ENCODE results near the gene BLOC1S5. TPM values are rescaled to one million over a fixed set of nuclear protein-coding genes. Genes with fewer than 3 reads are reported as not detected.

Gene BLOC1S5
- polyA plus RNA-seq, 4 donors = 29.7 to 38.9 (median 38.1) TPM

DNA sequence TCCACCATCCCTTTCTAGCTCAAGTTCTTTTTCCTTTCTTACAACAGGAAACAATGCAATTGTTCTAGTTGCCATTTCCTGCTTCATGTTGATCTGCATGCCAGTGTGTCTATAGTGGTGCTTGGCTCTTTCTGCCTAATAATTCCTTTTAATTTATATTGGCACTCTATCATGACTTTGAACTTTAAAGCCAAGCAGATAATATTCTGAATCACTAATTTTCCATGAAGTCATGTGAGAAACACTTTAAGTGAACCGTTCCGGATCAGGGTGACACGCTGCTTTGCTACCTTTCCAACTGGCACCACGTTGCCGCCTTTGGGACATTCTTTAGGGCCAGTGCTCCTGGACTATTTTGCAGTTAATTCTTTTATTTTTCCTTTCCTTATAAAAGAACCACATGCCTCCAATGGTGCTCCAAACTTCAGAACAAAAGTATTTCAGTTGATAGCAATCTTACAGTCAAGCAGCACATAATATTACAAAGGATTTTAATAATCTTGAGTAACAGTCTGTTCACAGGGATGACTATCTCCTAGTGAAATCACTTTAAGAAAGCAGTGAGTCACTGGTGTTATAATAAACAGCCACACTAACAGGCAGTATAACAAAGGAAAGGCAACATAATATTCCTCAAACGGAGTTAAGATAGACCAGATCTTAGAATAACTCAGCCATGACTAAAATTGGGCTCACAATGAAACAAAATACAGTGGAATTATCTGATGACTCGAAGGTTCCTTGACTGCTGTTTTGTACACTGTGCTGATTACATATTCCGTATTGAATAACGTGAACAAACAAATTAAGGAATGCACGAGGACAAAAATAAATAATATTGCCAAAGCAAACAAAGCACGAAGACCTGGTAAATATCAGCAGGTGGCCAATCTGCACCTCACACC lies 19.0 kb upstream of the BLOC1S5 start:
- DNase-seq (ENCODE audit: low read depth in 4 of 4, low spot score in 3 of 4) = no peak

DNA sequence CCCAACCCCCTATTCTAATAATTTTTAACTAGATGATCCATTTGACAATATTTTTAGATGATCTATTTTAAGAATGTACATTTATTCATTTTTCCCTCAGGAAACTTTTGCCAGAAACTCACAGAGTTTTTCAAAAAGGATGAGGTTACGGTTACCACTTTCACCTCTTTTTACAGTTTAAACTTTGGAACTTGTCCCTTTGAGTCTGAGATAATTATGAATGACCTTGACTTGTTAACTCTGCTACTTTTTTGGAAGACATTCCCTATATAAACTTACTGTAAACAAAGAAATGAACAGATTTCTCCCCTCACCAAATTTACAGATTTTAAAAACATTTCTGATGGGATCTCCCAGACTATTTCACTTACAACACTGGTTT lies 18.4 kb upstream of the BLOC1S5 start:
- DNase-seq (ENCODE audit: low read depth in 4 of 4, low spot score in 3 of 4) = no peak

DNA sequence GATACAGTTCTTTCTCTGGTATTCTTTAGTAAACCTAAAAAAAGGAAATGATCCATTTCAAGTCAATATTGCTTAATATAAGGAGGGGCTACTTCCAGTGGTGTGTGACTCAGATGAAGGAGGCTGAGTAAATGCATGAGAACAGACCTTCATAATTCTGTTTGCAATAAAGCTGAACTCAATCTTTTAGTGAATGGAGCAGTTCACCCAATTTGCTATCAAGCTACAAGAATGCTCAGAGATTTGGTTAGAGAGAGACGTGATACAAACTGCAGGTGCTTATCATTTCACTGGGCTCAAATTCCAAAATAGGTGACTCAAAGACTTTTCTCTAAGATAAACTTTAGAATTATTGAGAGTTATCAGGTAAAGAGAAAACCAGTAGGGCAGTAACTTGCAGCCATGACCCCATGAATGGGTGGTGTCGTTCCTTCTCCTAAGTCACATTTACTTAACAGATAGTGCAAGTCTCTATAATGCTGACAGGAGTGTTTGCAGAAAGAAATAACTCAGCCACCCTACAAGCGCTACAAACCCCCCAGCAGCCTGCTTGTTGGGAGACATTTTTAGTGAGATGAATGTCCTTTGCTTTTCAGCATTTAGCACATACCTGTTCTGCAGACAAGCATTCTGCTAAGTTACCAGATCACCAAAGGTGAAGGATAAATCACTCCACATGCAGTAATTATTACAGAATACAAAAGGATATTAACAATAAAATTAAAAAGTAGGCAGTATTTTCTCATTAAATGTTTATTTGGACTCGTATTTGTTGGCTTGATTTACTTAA lies 16.4 kb upstream of the BLOC1S5 start:
- no peak for DNase-seq (ENCODE audit: low read depth in 4 of 4, low spot score in 3 of 4)

DNA sequence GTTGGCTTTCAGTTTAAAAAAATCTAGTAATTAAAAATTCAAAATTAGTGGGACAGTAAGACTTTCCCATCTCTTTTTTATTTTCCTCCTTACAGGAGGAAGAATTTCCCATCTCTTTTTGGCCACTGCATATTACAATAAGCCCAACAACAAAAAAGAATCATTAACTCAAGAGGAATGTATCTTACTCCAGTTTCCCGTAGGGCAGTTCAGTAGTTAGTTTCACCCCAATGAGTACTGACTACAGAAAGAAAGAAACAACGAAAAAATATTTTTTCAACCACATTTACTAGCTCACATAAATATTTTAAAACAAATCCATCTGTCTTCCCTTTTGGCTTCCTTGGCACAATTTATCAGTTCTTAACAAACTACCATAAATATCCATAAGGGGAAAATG lies 14.9 kb upstream of the BLOC1S5 start:
- DNase-seq (ENCODE audit: low read depth in 4 of 4, low spot score in 3 of 4) = no peak

DNA sequence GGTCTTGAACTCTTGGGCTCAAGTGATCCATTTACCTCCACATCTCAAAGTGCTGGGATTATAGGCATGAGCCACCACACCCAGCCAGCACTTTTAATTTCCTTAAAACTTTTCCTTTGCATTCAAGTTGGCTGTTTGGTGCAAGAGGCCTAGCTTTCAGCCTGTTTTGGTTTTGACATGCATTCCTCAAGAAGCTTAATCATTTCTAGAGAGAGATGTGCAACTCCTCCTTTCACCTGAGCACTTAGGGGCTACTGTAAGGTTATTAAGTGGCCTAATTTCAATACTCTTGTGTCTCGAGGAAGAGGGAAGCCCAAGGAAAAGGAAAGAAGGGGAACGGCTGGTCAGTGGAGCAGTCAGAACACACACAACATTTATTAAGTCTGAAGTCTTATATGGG lies 13.8 kb upstream of the BLOC1S5 start:
- DNase-seq (ENCODE audit: low read depth in 4 of 4, low spot score in 3 of 4) = no peak

DNA sequence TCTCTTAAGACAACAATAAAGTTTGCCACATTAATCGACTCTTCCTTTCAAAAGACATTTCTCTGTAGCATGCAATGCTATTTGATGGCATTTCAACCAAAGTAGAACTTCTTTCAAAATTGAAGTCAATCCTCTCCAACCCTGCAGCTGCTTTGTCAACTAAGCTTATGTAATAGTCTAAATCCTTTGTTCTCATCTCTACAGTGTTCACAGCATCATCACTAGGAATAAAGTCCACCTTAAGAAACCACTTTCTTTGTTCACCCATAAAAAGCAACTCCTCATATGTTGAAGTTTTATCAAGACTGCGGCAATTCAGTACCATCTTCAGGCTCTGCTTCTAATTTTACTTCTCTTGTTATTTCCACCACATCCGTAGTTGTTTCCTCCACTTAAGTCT lies 11.5 kb upstream of the BLOC1S5 start:
- no peak for DNase-seq (ENCODE audit: low read depth in 4 of 4, low spot score in 3 of 4)

DNA sequence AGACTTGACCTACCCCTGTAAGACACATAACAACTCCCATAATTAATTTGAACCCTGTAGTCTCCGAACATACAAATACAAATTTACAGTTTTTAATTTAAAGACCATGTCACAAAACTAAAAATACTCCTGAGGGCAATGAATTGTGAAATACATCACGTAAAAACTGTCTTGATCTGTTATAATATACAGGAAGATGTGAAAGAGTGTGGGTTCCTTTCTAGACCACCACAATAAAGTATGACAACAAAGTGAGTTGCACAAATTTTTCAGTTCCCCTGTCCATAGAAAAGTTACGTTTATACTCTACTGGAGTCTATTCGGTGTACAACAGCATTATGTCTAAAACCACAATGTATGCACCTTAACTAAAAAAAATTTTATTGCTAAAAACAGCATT lies 11.0 kb upstream of the BLOC1S5 start:
- DNase-seq (ENCODE audit: low read depth in 4 of 4, low spot score in 3 of 4) = no peak

DNA sequence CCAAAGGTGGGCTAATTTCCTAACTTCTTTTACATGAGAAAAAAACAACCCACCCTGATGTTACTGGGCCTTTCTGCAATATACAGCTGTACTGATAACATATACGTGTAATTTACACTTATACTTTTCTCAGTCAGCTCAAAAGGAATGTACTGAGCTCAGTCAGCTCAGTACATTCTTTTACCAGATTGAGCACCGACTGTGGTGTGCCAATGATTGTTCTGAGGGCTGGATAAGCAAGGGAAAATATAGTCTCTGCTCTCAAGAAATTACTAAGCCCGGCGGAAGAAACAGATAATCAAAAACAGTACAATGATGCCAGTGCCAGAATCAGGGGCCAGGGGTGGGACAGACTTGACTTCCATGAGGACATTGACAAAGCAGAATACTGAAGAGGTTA lies 10.0 kb upstream of the BLOC1S5 start:
- no peak for DNase-seq (ENCODE audit: low read depth in 4 of 4, low spot score in 3 of 4)

DNA sequence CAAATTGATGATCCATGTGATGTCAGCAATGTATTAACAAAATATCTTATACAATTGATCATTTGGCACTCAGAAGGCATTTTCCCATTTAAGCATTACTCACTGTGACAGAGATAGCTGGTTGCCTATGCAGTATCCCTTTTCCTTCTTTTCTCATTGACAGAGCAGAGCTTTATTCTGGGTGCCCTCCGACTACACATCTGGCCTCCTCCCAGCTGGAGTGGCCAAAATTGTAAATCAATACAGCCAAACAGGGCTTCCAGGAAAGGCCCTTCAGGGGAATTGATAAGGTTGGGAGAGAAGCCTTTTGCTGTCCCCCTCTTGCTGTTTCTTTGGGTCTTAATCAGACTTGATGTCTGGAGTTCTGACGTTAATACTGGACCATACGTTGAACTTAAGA lies 9.6 kb upstream of the BLOC1S5 start:
- DNase-seq (ENCODE audit: low read depth in 4 of 4, low spot score in 3 of 4) = no peak

DNA sequence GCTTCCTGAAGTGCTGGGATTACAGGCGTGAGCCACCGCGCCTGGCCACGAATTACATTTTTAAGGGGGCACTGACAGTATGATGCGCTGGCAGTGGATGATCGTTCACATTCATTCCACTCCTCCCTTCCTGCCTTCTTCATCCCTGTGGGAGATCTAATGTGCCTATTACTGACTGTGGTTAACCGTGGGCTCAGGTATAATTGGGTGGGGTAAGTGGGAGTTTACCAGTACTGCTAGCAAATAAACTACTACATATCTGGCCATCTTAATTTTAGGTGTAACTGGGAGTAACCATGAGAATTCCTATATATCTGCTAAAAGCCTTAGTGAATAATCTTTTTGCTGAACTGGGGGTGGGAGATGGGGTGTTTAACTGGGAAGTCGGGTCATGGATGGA lies 6.5 kb upstream of the BLOC1S5 start:
- no peak for DNase-seq (ENCODE audit: low read depth in 4 of 4, low spot score in 3 of 4)

DNA sequence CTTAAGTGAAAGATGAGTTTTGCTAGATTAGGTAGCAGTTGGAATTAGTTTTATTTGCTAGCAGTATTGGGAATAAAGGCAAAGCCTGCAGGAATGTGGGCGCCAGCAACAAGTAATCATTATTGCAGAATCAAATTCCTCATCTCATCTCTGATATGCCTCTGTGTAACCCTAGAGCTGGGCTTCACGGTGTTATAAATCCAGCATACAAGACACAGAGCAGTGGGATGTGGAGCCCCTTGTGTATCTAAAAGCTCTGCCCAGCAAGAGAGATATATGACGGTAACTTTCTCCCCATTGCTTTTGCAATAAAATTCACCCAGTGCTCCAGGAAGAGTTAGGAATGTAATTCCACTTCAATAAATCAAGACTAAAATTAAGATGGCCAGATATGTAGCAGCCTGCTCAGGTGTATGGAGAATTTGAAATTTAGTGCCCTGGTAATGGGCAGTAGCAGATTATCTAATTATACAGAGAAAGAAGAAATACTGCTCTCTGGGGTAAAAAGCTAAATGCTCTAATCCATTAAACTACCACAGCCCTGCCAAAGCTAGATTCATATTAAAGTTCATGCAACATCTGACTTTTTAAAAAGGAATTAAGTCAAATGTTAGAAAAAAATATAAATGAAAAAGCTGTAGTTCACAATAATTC lies 5.6 kb upstream of the BLOC1S5 start:
- no peak for DNase-seq (ENCODE audit: low read depth in 4 of 4, low spot score in 3 of 4)

DNA sequence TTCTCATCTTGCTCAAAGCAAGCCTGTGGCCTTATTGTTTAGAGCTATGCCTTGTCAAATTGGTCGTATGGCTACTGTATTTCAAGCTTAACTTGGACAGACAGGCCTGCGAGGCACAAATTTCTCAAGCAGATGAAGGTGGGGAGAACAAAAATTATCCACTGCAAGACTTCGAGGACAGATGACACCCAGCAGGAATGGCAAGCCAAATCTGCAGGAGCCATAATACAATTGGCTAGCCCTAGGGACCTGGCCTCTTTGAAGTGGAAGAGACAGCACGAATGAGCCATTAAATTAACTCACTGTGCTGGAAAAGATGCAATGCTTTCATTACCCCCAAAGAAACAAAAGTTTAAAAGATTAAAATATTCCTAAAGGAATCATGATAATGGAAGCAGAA lies 5.0 kb upstream of the BLOC1S5 start:
- no peak for DNase-seq (ENCODE audit: low read depth in 4 of 4, low spot score in 3 of 4)

DNA sequence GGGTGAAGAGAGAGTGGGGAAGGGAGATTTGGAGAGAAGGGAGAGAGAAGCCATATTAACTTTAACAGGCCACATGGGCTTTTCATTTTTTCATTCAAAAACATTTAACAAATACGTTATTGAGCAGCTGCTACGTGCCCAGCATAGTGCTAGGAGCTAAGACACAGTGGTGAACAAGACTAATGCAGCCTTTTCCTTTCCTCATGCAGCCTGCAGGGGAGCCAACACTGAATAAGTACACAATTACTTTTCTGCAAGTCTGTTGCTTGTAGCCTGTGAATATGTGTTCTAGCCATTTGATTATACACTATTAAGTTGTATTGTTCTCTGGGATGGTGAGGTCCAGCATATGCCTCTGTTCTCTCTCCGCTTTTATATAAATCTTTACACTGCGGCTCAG lies 1.9 kb upstream of the BLOC1S5 start:
- no peak for DNase-seq (ENCODE audit: low read depth in 4 of 4, low spot score in 3 of 4)

DNA sequence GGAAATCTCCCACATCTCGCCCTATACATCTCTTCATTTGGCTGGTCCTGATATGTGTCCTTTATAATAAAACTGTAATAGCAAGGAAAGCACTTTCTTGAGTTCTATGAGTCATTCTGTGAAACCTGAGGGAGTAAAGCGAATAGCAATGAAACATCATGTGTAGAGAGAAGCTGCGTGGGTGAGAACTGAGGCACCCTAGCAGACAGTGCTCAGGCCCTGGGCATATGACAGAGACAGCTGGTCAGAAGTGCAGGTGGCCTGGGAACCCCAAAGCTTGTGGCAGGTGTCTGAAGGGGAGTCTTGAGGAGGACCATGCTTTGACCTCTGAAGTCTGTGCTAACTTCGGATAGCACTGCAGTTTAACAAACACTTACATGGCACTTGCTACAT lies 1.3 kb upstream of the BLOC1S5 start:
- DNase-seq (ENCODE audit: low read depth in 4 of 4, low spot score in 3 of 4) = no peak

DNA sequence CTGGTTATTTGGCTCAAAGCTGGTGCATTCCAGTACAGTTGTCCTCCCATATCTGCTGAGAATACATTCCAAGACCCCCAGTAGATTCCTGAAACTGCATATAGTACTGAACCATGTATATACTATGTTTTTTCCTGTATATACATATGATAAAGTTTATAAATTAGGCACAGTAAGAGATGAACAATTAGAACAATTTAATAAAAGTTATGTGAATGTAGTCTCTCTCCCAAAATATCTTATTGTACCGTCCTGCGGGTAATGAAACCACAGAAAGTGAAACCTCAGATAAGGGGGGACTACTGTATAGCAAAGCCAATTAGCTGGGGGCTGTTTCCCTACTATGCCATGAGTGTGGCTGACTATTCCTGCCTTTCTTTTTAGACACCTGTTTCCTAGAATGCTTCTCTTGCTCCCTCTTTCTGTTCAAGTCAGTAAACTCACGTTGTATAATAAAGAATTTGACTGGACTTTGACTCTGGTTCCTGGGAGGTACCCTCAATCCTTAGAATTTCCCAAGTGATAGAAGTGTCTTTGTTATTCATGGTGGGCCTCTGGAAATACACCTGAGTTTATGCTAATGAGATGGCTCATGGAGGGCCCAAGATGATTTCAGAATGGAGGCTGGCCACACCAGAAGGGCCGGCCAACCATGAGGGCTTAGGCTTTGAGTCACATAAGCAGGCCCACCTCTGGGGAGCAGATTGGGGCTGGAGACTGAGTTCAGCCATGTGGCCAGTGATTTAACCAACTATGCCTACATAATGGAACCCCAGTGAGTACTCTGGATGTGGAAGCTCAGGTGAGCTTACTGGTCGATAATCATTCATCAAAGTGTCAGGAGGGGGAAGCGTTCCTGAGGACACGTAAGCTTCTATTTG lies 689 bp upstream of the BLOC1S5 start:
- no peak for DNase-seq (ENCODE audit: low read depth in 4 of 4, low spot score in 3 of 4)

DNA sequence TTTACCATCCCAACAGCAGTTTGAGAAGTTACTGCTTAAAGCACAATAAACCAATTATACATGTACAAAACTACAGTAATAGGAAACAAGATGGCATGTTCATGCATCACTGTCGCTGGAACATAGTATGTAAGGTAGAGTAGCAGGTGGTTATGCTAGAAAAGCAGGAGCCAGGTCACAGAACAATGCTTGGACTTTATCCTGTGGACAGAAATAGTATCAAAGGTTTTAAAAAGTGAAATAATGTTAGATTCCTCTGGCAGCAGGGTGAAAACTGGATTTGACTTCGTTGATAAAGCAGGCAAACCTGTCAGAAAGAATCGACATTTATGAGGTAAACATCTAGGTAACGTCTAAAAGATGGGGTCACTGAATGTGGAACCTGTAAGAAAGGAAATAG lies 2.5 kb downstream of the BLOC1S5 start:
- DNase-seq (ENCODE audit: low read depth in 4 of 4, low spot score in 3 of 4) = no peak

DNA sequence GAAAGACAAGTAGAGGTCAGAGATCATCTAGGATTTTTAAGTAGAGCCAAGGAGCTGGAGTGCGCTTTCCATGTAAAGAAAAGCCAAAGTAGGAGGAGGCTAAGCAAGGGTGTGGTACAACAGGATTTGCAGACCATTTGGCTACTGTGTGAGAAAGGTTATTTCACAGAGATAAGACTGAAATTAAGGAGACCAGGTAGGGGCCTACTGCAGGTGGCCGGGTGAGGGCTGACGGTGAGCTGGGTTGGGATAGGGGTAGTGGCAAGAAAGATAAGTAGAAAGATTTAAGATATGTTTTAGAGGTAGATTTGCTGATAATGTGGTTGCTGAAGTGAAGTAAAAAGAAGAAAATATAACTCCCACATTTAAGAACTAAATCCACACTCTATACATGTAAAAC lies 3.8 kb downstream of the BLOC1S5 start:
- DNase-seq (ENCODE audit: low read depth in 4 of 4, low spot score in 3 of 4) = no peak

DNA sequence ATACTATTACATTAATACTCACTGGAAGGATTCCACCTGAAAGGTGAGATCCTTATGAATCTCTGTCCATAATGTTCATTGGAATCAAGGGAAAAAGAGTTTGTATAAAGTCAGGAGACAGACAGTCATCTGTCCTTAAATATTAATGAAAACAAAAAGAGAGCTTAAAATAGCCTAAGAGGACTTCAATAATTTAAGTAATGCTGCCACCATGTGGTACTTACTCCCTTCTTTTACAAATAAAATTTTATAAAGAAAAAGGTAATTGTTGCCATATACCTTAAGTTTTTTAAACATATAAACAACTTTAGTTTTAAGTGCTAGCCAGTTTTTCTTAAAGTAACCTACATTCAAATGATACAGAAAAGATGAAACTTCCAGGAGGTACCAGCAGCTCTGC lies 5.1 kb downstream of the BLOC1S5 start:
- DNase-seq (ENCODE audit: low read depth in 4 of 4, low spot score in 3 of 4) = no peak

DNA sequence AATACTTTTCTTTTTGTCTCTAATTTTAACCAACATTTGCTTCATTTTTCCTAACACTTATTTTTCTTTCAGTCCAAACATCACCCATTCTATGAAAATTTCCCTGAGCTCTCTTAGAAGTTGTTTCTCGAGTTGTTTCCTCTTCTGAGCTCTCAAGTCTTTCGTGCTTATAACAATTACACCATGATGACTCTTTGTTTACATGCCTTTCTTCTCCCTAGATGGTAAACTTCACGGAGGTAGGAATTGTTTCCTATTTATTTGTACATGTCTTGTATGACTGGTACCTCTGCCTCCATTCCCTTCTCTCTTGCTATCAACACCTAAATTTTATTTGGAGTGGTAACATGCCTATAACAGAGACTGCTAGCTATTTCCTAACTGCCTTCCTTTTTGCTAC lies 6.4 kb downstream of the BLOC1S5 start:
- DNase-seq (ENCODE audit: low read depth in 4 of 4, low spot score in 3 of 4) = no peak

DNA sequence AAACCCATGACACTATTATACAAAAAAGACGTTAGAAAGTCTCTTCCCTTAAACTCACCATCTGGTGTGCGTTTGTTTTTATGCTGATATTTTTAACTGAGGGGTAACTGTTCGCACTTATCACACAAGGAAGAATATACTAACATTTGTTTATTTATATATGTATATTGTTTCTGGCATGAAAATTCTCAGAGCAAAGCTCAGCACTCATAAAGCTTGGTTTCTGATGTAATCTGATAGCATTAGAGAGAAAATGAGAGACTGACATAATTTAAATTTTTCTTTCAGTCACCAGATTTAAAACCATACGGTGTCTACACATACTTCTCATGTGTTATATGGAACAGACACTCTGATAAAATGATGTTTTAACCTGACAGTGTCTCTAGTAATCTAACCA lies 6.9 kb downstream of the BLOC1S5 start:
- no peak for DNase-seq (ENCODE audit: low read depth in 4 of 4, low spot score in 3 of 4)

DNA sequence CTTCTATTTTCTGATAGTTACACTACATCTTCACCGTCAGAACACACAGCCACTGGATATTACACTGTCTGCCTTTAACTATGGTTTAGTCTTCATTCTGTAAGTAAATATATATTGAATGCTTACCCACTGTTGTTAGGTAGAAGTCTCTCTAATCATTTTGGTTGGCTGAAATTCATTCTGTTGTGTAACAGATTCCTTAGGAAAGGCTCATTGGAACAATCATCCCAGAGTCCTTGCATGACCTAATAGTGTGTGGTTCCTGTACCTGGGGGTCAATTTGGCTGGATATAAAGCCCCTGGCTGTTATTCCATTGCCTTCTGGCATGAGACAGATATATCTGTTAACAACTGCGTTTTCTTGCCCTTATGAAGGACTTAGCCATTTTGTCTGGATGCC lies 9.9 kb downstream of the BLOC1S5 start:
- no peak for DNase-seq (ENCODE audit: low read depth in 4 of 4, low spot score in 3 of 4)
